B cell (primary cell): ENCODE measurements around the gene ARHGAP15. TPM values are rescaled to one million over a fixed set of nuclear protein-coding genes. Genes with fewer than 3 reads are reported as not detected.

Experiments
- ATAC-seq: fragments of 200-7000 bp; cut with Tn5 transposase; one replicate; pipeline ENCODE4 v1.10.0; 2021; ENCODE audit warnings: low read depth, mild to moderate bottlenecking, moderate number of reproducible peaks, moderate library complexity
- CTCF ChIA-PET: fragments of 350-600 bp; sonication (Branson Sonifier 250); formaldehyde crosslinking; loops from one replicate; lab custom pipeline; 2021; ENCODE audit warnings: antibody characterized with exemption, inconsistent platforms; lab: Charles Lee
- POLR2A ChIA-PET: fragments of 350-600 bp; sonication (Branson Sonifier 250); formaldehyde crosslinking; loops from one replicate; lab custom pipeline; 2021; ENCODE audit warnings: antibody characterized with exemption; lab: Charles Lee
- DNase-seq: peaks from one replicate; pipeline ENCODE4 v3.0.0; 2013
- H2AFZ ChIP-seq: 2 replicates; pipeline ENCODE4 v1.6.1; 2012; ENCODE audit warnings: mild to moderate bottlenecking, low read depth, low read length; ENCODE audit not compliant: insufficient read depth, poor library complexity, severe bottlenecking
- H3K27ac ChIP-seq, 2 donors: 1 replicate in 1 of 2; 2 replicates in 1 of 2; pipeline ENCODE4 v1.5.1; 2012 to 2013; ENCODE audit warnings: low read length in 2 of 2, mild to moderate bottlenecking in 2 of 2, moderate library complexity in 1 of 2
- H3K27me3 ChIP-seq, 4 experiments: fragments of 200-600 bp in 1 of 4; sonication (generic) in 1 of 4; replicated peaks in 1 of 4; 1 replicate in 2 of 4; 2 replicates in 2 of 4; pipeline versions ENCODE4 v1.6.1 to v1.7.0; 2013 to 2016; ENCODE audit warnings: low read length in 3 of 4, mild to moderate bottlenecking in 2 of 4, mixed read lengths in 1 of 4, moderate library complexity in 1 of 4; ENCODE audit not compliant: insufficient read depth in 4 of 4, control insufficient read depth in 3 of 4; ENCODE audit errors: control extremely low read depth in 1 of 4
- H3K36me3 ChIP-seq, 2 experiments: replicated peaks in 1 of 2; 1 replicate in 1 of 2; 2 replicates in 1 of 2; pipeline versions ENCODE4 v1.6.1 to v1.7.1; 2013; ENCODE audit warnings: low read length in 1 of 2; ENCODE audit not compliant: insufficient read depth in 2 of 2, control insufficient read depth in 1 of 2; ENCODE audit errors: control extremely low read depth in 1 of 2, extremely low read depth in 1 of 2
- H3K4me1 ChIP-seq, 2 donors: fragments of 200-600 bp in 1 of 2; sonication (generic) in 1 of 2; 1 replicate in 1 of 2; 2 replicates in 1 of 2; pipeline versions ENCODE4 v1.5.1 to v1.6.1; 2013 to 2017; ENCODE audit warnings: low read length in 2 of 2; ENCODE audit not compliant: control insufficient read depth in 2 of 2, insufficient read depth in 2 of 2
- H3K4me2 ChIP-seq: replicated peaks from 2 replicates; pipeline ENCODE3; 2012; ENCODE audit warnings: mild to moderate bottlenecking, low read depth, low read length; ENCODE audit not compliant: poor library complexity, severe bottlenecking
- H3K4me3 ChIP-seq, 5 experiments: fragments of 200-600 bp in 1 of 5; sonication (generic) in 1 of 5; 1 replicate in 3 of 5; 2 replicates in 2 of 5; pipeline versions ENCODE4 v1.5.1 to v1.7.0; 2011 to 2016; ENCODE audit warnings: low read length in 4 of 5, mild to moderate bottlenecking in 4 of 5, low read depth in 2 of 5, control low read depth in 1 of 5, moderate library complexity in 1 of 5; ENCODE audit not compliant: insufficient read depth in 1 of 5; ENCODE audit errors: control extremely low read depth in 1 of 5, extremely low read depth in 1 of 5
- H3K79me2 ChIP-seq: fragments of 200-600 bp; sonication (generic); one replicate; pipeline ENCODE4 v1.6.0; 2016; ENCODE audit warnings: low read length; ENCODE audit not compliant: control insufficient read depth, insufficient read depth
- H3K9ac ChIP-seq: fragments of 200-600 bp; sonication (generic); 2 replicates; pipeline ENCODE4 v1.6.1; 2017; ENCODE audit warnings: mild to moderate bottlenecking, low read length, moderate library complexity
- H3K9me3 ChIP-seq, 3 donors: one replicate each; pipeline versions ENCODE4 v1.6.1 to v1.7.1; 2013; ENCODE audit warnings: low read length in 2 of 3; ENCODE audit not compliant: control insufficient read depth in 2 of 3, insufficient read depth in 1 of 3; ENCODE audit errors: control extremely low read depth in 1 of 3
- H4K20me1 ChIP-seq: 2 replicates; pipeline ENCODE4 v1.6.0; 2012; ENCODE audit warnings: mild to moderate bottlenecking, low read length; ENCODE audit not compliant: insufficient read depth, control insufficient read depth, poor library complexity, severe bottlenecking
- H3K27ac Mint-ChIP-seq: one replicate; pipeline ENCODE4 v1.8.0; 2021; ENCODE audit warnings: mixed read lengths
- H3K27me3 Mint-ChIP-seq: one replicate; pipeline ENCODE4 v1.8.0; 2021; ENCODE audit warnings: mixed read lengths
- H3K4me1 Mint-ChIP-seq: one replicate; pipeline ENCODE4 v1.8.0; 2021; ENCODE audit warnings: mixed read lengths
- H3K4me3 Mint-ChIP-seq: one replicate; pipeline ENCODE4 v1.8.0; 2021; ENCODE audit warnings: mixed read lengths
- H3K9me3 Mint-ChIP-seq: one replicate; pipeline ENCODE4 v1.8.0; 2022; ENCODE audit warnings: mixed read lengths; ENCODE audit not compliant: insufficient read depth
- CTCF ChIP-seq: fragments of 200-600 bp; IDR thresholded peaks from one replicate; pipeline ENCODE4 v1.8.0; 2022; ENCODE audit warnings: antibody characterized with exemption, mild to moderate bottlenecking
- EZH2 ChIP-seq: IDR thresholded peaks from 2 replicates; pipeline ENCODE4 v1.6.1; 2012; ENCODE audit warnings: borderline replicate concordance, low read depth, mild to moderate bottlenecking, moderate library complexity, low read length; ENCODE audit not compliant: insufficient read depth, poor library complexity, severe bottlenecking
- WGBS: methylation state at CpG from one replicate; pipeline ENCODE4 v1.1.5; 2013; ENCODE audit warnings: missing lambda C conversion rate; ENCODE audit not compliant: insufficient coverage; 5-methylcytosine and 5-hydroxymethylcytosine counted together
- intact Hi-C: fragments of 100-400 bp; cut with micrococcal nuclease; formaldehyde crosslinking; loops from one replicate; pipeline ENCODE4 v1.10.0; 2022
- polyA plus RNA-seq: library from polyadenylated mRNA; depleted of rRNA; stranded (reverse); fragments of >200 nt; gene quantifications from 2 replicates; pipeline ENCODE4 v1.2.3, GENCODE V29; 2012
- total RNA-seq, 2 donors: library from RNA; stranded (reverse); fragments of 120-200 nt in 1 of 2; gene quantifications; 1 replicate in 1 of 2; 2 replicates in 1 of 2; pipeline versions ENCODE4 v1.2.3 to v1.2.4, GENCODE V29; 2013 to 2022

Gene ARHGAP15
- total and polyA plus RNA-seq, 2 donors (not counting 1 experiment from before 2014, with no cell fraction given), result 58.6 to 187 TPM

GRCh38 chr2:143617803-143618415 lies 488.7 kb downstream of the ARHGAP15 start:
- ATAC-seq (no peak), DNase-seq (no peak)
- Histone ChIP-seq H3K9me3 (no peaks in the 10 kb centered on the region), H3K36me3 (peaks cover 0 to 3% of the 10 kb centered on the region in 2 experiments), H3K27me3 (no peaks in the 10 kb centered on the region), H2AFZ (no peak overlapping the region), H3K27ac (no peak overlapping the region), H3K9ac (no peak overlapping the region), H3K4me2 (no peak overlapping the region), H3K79me2 (no peaks in the 10 kb centered on the region), H3K4me3 (no peak overlapping the region), H3K4me1 (no peaks in the 10 kb centered on the region), H4K20me1 (no peaks in the 10 kb centered on the region)
- ChIA-PET POLR2A (no interaction called here), CTCF (interaction anchor here (1.4 kb wide), 1 partner anchor 11 kb away, joined by 3 read pairs; no protein-coding TSS in a partner anchor)
- intact Hi-C loops, result no loop called here
- Mint-ChIP-seq H3K27ac (no peak overlapping the region), H3K27me3 (no peaks in the 10 kb centered on the region), H3K9me3 (no peaks in the 10 kb centered on the region), H3K4me3 (no peak overlapping the region), H3K4me1 (no peaks in the 10 kb centered on the region)
- no peak for TF ChIP-seq CTCF
- no peak for TF ChIP-seq EZH2
- whole genome bisulfite sequencing, result no CpG with 5 or more reads among the region's 2 CpGs

- H3K9me3 Mint-ChIP-seq, result peaks cover 3% of the 10 kb centered on the region
- no peak for ATAC-seq
Measured at GRCh38 chr2:143622106-143622505, 492.9 kb downstream of the ARHGAP15 start.

More at GRCh38 chr2:143622106-143622505, 492.9 kb downstream of the ARHGAP15 start:
- Histone ChIP-seq H2AFZ (no peak overlapping the region), H3K4me1 (no peaks in the 10 kb centered on the region), H4K20me1 (no peaks in the 10 kb centered on the region), H3K79me2 (no peaks in the 10 kb centered on the region), H3K27ac (no peak overlapping the region), H3K36me3 (peaks cover 6 to 38% of the 10 kb centered on the region in 2 experiments), H3K9me3 (peaks cover 0 to 4% (median 0%) of the 10 kb centered on the region in 3 donors), H3K27me3 (no peaks in the 10 kb centered on the region), H3K9ac (no peak overlapping the region), H3K4me2 (no peak overlapping the region), H3K4me3 (no peak overlapping the region)
- POLR2A ChIA-PET, result no interaction called here
- Mint-ChIP-seq H3K27me3 (no peaks in the 10 kb centered on the region), H3K4me1 (no peaks in the 10 kb centered on the region), H3K4me3 (no peak overlapping the region), H3K27ac (no peak overlapping the region)
- CTCF ChIA-PET, result interaction anchor here (0.7 kb wide), 1 partner anchor 60 kb away, joined by 3 read pairs; no protein-coding TSS in a partner anchor
- intact Hi-C loops, result no loop called here
- TF ChIP-seq CTCF, result no peak
- no peak for TF ChIP-seq EZH2
- WGBS, result no CpG with 5 or more reads among the region's 2 CpGs
- DNase-seq, result no peak
